Karpas-422 (cell line): ENCODE results near the gene UNC13D. TPM values are rescaled to one million over a fixed set of nuclear protein-coding genes. Genes with fewer than 3 reads are reported as not detected.

ENCODE experiments used
- DNase-seq: peaks from one replicate; pipeline ENCODE4 v3.0.0-alpha.2; 2015
- H2AFZ ChIP-seq: fragments of 200-600 bp; sonication (generic); 2 replicates; pipeline ENCODE4 v1.6.1; 2014; ENCODE audit warnings: antibody characterized with exemption, low read length, mixed read lengths
- H3K27ac ChIP-seq: fragments of 200-600 bp; sonication (generic); 2 replicates; pipeline ENCODE4 v1.5.1; 2014; ENCODE audit warnings: mild to moderate bottlenecking, low read length, moderate library complexity
- H3K27me3 ChIP-seq: fragments of 200-600 bp; sonication (generic); 2 replicates; pipeline ENCODE4 v1.6.1; 2014; ENCODE audit warnings: low read length, mixed read lengths
- H3K36me3 ChIP-seq: fragments of 200-600 bp; sonication (generic); 2 replicates; pipeline ENCODE4 v1.6.1; 2014; ENCODE audit warnings: low read length, mixed read lengths; ENCODE audit not compliant: insufficient read depth
- H3K4me1 ChIP-seq: fragments of 200-600 bp; sonication (generic); 2 replicates; pipeline ENCODE4 v1.6.1; 2014; ENCODE audit warnings: mild to moderate bottlenecking, low read length, mixed read lengths
- H3K4me2 ChIP-seq: fragments of 200-600 bp; sonication (generic); 2 replicates; pipeline ENCODE4 v1.6.1; 2014; ENCODE audit warnings: low read length, low read depth, mild to moderate bottlenecking; ENCODE audit not compliant: poor library complexity, severe bottlenecking
- H3K4me3 ChIP-seq: fragments of 200-600 bp; sonication (generic); 2 replicates; pipeline ENCODE4 v1.5.1; 2014; ENCODE audit warnings: mild to moderate bottlenecking, antibody characterized with exemption, low read length, mixed read lengths
- H3K79me2 ChIP-seq: fragments of 200-600 bp; sonication (generic); 2 replicates; pipeline ENCODE4 v1.6.1; 2014; ENCODE audit warnings: mild to moderate bottlenecking, low read length, mixed read lengths
- H3K9ac ChIP-seq: fragments of 200-600 bp; sonication (generic); 2 replicates; pipeline ENCODE4 v1.6.0; 2014; ENCODE audit warnings: low read length
- H3K9me2 ChIP-seq: fragments of 200-600 bp; sonication (generic), shearing (Covaris generic); replicated peaks from 2 replicates; pipeline ENCODE4 v1.6.0; 2014; ENCODE audit warnings: mild to moderate bottlenecking, low read length, moderate library complexity; ENCODE audit not compliant: insufficient read depth
- H3K9me3 ChIP-seq: fragments of 300-700, 200-600 bp; sonication (generic); 2 replicates; pipeline ENCODE4 v1.6.1; 2014; ENCODE audit warnings: low read length, mixed read lengths
- H4K20me1 ChIP-seq: fragments of 200-600 bp; sonication (generic); 2 replicates; pipeline ENCODE4 v1.6.1; 2014; ENCODE audit warnings: mild to moderate bottlenecking, antibody characterized with exemption, low read length, low read depth; ENCODE audit not compliant: insufficient read depth
- total RNA-seq: library from RNA; depleted of rRNA; stranded (reverse); fragments of >200 nt; shearing (Covaris generic); gene quantifications from 2 replicates; pipeline ENCODE4 v1.2.3, GENCODE V29; 2014; ENCODE audit warnings: low replicate concordance

UNC13D gene
- total RNA-seq, 1 experiment from 2014 or later: 30.9 TPM

DNA sequence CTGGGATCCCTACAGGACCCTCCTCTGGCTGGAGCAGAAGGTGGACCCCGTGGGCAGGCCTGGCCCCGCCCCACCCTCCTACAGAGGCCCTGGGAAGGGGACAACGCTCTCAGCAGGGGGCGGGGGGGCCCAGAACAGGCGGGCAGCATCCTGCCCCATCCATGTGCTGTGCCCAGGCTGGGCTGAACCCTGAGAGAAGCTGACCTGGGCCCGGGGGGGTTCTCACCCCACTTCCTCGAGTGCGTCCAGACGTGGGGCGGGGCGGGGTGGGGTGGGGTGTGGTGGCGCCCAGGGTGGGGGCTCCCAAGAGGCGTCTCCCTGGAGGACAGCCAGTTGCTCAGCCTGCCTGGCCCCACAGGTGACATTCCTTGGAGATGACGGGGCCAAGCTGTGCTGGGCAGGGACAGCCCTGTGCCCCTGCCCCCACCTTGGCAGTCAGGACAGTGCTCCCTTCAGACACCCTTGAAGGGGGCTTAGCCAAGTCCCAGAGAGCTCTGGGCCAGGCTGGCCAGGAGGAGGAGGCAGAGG lies 390 bp upstream of the UNC13D start:
- Histone ChIP-seq H3K9me3 (no peaks in the 10 kb centered on the region), H3K79me2 (0 out of 2 replicates have a peak, but pooled peaks cover 4% of the 10 kb centered on the region), H3K4me2 (peak overlapping the region; percentile 90), H3K9me2 (no peaks in the 10 kb centered on the region), H2AFZ (peak overlapping the region; percentile 65; the same call in 1 of the 2 replicates), H3K4me1 (peaks cover 36% of the 10 kb centered on the region), H4K20me1 (no peaks in the 10 kb centered on the region), H3K36me3 (peaks cover 4% of the 10 kb centered on the region; the same call in 1 of the 2 replicates), H3K27ac (peak overlapping the region; percentile 86), H3K27me3 (no peaks in the 10 kb centered on the region), H3K9ac (peak overlapping the region; percentile 93), H3K4me3 (peak overlapping the region; percentile 87)
- no peak for DNase-seq

DNA sequence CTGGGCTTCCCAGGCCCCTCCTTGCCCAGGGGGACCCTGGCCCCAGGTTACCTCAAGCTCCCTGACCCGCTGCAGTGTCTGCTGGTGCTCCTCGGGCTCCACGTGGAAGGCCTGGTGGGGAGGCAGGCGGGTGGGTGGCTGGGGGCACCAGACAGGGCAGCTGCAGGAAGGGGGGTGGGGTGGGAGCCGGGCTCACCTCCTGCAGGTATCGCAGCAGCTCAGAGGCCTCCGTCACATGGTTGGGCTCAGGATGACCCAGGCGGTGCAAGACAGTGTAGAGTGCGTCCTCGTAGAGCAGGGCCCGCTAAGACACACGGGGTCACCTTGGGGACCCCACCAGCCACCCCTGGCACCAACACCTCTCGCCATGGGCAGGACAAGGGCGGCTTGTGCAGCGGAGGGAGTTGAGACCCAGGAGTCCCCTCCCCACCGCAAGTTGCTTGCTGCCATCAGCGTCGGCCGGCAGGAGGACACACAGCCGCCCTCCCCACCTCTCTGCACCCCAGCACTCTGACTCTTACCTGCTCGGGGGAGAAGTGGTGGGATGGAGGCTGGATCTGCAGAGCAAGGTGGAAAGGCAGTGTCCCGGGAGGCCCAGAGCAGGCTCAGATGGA lies 1.1 kb downstream of the UNC13D start:
- H3K4me3 ChIP-seq: peak overlapping the region; percentile 87
- H3K9me2 ChIP-seq: no peaks in the 10 kb centered on the region

DNA sequence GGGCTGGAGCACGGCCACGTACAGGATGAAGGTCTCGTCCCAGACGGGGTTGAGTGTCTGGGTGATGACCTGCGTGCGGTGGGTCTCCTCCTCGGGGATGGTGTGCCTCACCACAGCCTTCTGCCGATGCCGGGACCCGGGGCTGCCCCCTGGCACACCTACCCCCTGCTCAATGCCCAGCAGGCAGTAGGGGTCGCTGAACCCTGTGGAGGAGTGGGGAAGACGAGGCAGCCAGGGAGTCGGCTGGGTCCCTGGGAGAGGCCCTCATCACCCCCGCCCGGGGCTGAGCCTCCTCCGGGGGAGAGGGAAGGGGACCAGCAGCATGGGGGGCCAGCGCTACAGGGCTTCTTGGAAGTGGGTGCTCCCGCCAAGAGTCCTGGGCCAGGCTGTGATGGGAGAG lies 1.8 kb downstream of the UNC13D start:
- Histone ChIP-seq H3K9me3 (no peaks in the 10 kb centered on the region), H3K27me3 (no peaks in the 10 kb centered on the region), H3K9me2 (no peaks in the 10 kb centered on the region), H3K79me2 (0 out of 2 replicates have a peak, but pooled peaks cover 4% of the 10 kb centered on the region), H3K27ac (no peak overlapping the region), H3K4me1 (peaks cover 36% of the 10 kb centered on the region), H3K4me3 (no peak overlapping the region), H3K9ac (no peak overlapping the region), H3K4me2 (no peak overlapping the region), H2AFZ (no peak overlapping the region), H4K20me1 (no peaks in the 10 kb centered on the region), H3K36me3 (peaks cover 4% of the 10 kb centered on the region; the same call in 1 of the 2 replicates)
- no peak for DNase-seq

More for the DNA sequence above, 1.1 kb downstream of the UNC13D start:
- peak overlapping the region; percentile 86 for H3K27ac ChIP-seq
- H2AFZ ChIP-seq: no peak overlapping the region; the same call in 1 of the 2 replicates
- H3K36me3 ChIP-seq: peaks cover 4% of the 10 kb centered on the region; the same call in 1 of the 2 replicates
- H3K9ac ChIP-seq: peak overlapping the region; percentile 93
- H3K9me3 ChIP-seq: no peaks in the 10 kb centered on the region
- 0 out of 2 replicates have a peak, but pooled peaks cover 4% of the 10 kb centered on the region for H3K79me2 ChIP-seq
- no peaks in the 10 kb centered on the region for H4K20me1 ChIP-seq
- H3K27me3 ChIP-seq: no peaks in the 10 kb centered on the region
- H3K4me1 ChIP-seq: peaks cover 36% of the 10 kb centered on the region
- H3K4me2 ChIP-seq: peak overlapping the region; percentile 90
- no peak for DNase-seq

DNA sequence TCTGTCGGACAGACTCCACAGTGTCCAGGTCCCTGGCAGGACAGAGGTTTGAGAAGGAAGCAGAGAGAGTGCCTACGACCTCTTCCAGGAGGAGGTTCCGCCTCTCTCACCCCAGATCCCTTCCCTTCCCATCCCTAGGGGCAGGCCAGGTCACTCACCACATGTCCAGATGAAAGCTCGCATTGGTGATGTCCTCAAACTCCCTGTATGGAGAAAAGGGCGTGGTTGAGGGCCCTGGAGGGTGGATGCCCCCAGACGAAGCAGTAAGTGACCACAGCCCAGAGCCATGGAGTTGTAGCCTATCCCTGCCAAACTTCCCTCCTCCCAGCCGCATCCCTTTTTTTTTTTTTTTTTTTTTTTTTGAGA lies 3.4 kb downstream of the UNC13D start:
- Histone ChIP-seq H3K4me1 (peaks cover 30% of the 10 kb centered on the region), H3K9me2 (no peaks in the 10 kb centered on the region), H3K4me3 (no peak overlapping the region), H3K9me3 (no peaks in the 10 kb centered on the region), H4K20me1 (no peaks in the 10 kb centered on the region), H2AFZ (no peak overlapping the region), H3K79me2 (0 out of 2 replicates have a peak, but pooled peaks cover 4% of the 10 kb centered on the region), H3K4me2 (no peak overlapping the region), H3K27ac (no peak overlapping the region), H3K9ac (no peak overlapping the region), H3K27me3 (no peaks in the 10 kb centered on the region), H3K36me3 (no peaks in the 10 kb centered on the region)
- no peak for DNase-seq

DNA sequence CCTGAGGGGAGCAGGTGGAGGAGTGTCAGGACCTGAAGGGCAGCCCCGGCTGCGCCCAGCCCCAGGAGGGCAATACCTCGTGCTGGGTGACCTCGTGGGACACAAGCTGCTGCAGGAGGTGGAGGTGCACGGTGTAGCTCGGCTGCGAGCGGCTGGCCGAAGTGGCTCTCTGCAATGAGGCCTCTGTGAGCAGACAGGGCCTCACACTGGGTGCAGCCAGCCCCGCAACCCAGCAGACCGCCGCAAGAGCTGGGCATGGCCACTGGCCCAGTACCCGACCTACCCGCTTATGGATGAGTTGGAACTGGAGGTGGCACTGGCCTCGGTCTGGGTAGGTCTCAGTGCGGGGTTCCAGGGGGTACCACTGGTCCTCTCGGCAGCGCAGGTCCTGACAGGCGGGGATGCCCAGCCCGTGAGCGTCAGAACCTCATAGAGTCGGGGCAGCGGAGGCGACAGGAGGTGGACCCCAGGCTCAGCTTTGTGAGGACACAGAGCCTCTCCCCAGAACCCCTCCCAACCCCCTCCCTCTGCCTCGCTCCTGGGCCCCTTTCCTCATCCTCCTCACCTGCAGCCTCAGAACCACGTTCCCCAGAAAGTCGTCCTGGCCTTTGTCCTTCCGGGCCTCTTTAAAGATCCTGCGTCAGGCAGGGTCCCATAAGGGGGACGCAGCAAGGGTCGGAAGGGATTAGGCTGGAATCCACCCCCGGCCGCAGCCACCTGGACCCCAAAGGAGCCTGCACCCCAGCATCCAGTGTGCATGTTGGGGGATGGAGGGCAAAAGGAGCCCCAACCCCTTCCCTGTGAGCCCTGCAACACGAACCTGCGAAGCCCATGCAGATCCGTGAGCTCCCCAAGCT lies 4.0 kb downstream of the UNC13D start:
- Histone ChIP-seq H3K36me3 (no peaks in the 10 kb centered on the region), H3K9me2 (no peaks in the 10 kb centered on the region), H3K9me3 (no peaks in the 10 kb centered on the region), H3K4me2 (no peak overlapping the region), H3K27ac (no peak overlapping the region), H3K79me2 (0 out of 2 replicates have a peak, but pooled peaks cover 4% of the 10 kb centered on the region), H3K4me1 (peaks cover 24% of the 10 kb centered on the region), H3K9ac (no peak overlapping the region), H3K27me3 (no peaks in the 10 kb centered on the region), H4K20me1 (no peaks in the 10 kb centered on the region), H2AFZ (no peak overlapping the region), H3K4me3 (no peak overlapping the region)
- no peak for DNase-seq

DNA sequence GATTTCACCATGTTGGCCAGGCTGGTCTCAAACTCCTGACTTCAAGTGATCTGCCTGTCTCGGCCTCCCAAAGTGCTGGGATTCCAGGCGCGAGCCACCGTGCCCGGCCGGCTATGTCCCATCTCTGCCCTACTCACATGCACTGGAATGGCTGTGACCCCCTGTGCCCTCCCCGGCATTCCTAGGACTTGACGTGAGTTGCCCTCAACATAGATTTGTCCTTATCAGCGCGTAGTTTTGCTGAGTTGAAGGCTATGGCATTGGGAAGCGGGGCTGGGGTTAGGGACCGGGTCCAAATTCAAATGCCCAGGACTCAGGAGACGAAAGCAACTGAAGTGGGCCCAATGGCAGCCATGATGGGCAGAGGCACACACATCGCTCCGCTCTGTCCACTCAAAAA lies 5.8 kb downstream of the UNC13D start:
- no peaks in the 10 kb centered on the region for H3K9me3 ChIP-seq
- no peak overlapping the region for H3K9ac ChIP-seq
- H3K9me2 ChIP-seq: no peaks in the 10 kb centered on the region
- no peaks in the 10 kb centered on the region for H4K20me1 ChIP-seq
- no peak overlapping the region for H3K27ac ChIP-seq
- H3K4me3 ChIP-seq: no peak overlapping the region
- H3K79me2 ChIP-seq: no peaks in the 10 kb centered on the region
- peaks cover 7% of the 10 kb centered on the region for H3K4me1 ChIP-seq
- no peaks in the 10 kb centered on the region for H3K27me3 ChIP-seq
- no peak overlapping the region for H3K4me2 ChIP-seq
- DNase-seq: no peak
- H3K36me3 ChIP-seq: 0 out of 2 replicates have a peak, but pooled peaks cover 5% of the 10 kb centered on the region
- no peak overlapping the region for H2AFZ ChIP-seq

DNA sequence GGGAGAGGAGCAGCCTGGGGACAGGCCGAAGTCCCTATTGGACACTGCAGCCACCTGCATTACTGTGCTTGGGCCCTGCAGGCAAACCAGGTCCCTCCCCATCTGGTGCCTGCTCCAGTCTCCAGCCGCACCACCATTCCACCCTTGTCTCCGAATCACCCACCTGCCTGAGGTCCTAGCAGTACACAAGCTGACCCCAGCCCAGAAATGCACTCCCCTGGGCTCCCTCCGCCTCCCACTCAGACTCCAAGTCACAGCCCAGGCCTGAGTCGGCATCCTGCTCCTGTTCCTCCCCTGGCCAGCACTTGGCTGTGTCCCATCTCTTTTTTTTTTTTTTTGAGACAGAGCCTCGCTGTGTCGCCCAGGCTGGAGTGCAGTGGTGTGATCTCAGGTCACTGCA lies 6.3 kb downstream of the UNC13D start:
- no peak overlapping the region for H3K4me2 ChIP-seq
- no peaks in the 10 kb centered on the region for H3K9me2 ChIP-seq
- no peaks in the 10 kb centered on the region for H4K20me1 ChIP-seq
- H3K4me3 ChIP-seq: no peak overlapping the region
- peaks cover 2% of the 10 kb centered on the region for H3K4me1 ChIP-seq
- H3K79me2 ChIP-seq: no peaks in the 10 kb centered on the region
- no peak overlapping the region for H3K9ac ChIP-seq
- no peak overlapping the region for H2AFZ ChIP-seq
- no peaks in the 10 kb centered on the region for H3K9me3 ChIP-seq
- DNase-seq: no peak
- H3K27me3 ChIP-seq: no peaks in the 10 kb centered on the region
- H3K27ac ChIP-seq: no peak overlapping the region
- 0 out of 2 replicates have a peak, but pooled peaks cover 5% of the 10 kb centered on the region for H3K36me3 ChIP-seq

DNA sequence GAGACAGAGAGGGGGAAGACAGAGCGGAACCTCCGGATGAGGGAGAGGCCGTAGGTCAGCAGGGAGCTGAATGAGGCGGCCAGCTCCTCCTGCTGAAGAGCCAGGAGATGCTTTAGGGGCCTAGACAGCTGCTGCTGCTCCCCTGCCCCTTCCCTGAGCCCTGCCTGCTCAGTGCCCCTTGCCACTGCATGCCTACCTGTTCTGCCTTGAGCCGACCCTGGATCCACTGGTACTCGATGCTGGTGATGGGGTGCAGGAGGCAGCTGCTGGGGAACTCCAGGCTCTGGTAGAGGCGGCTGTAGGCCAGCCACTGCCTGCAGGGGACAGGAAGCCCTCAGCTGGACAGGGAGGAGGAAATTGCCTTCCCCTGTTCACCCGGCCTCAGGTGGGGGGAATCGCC lies 7.6 kb downstream of the UNC13D start:
- H3K27me3 ChIP-seq: no peaks in the 10 kb centered on the region
- no peaks in the 10 kb centered on the region for H3K9me2 ChIP-seq
- no peaks in the 10 kb centered on the region for H3K9me3 ChIP-seq
- no peak overlapping the region for H3K27ac ChIP-seq
- no peak for DNase-seq
- H3K36me3 ChIP-seq: 0 out of 2 replicates have a peak, but pooled peaks cover 5% of the 10 kb centered on the region
- no peak overlapping the region for H2AFZ ChIP-seq
- no peak overlapping the region for H3K4me3 ChIP-seq
- no peaks in the 10 kb centered on the region for H3K4me1 ChIP-seq
- no peak overlapping the region for H3K9ac ChIP-seq
- no peaks in the 10 kb centered on the region for H4K20me1 ChIP-seq
- no peak overlapping the region for H3K4me2 ChIP-seq
- H3K79me2 ChIP-seq: no peaks in the 10 kb centered on the region
